Prostate gland (tissue), 2 donors: ENCODE data around the gene KLHL29. TPM values are rescaled to one million over a fixed set of nuclear protein-coding genes. Genes with fewer than 3 reads are reported as not detected.

ENCODE experiments used
- DNase-seq: peaks from one replicate; pipeline ENCODE4 v3.0.0-alpha.2; 2019; ENCODE audit warnings: low spot score
- H3K27ac ChIP-seq, 2 donors: fragments of 200-600 bp; sonication (generic); 2 replicates each; pipeline ENCODE4 v1.5.1; 2017 to 2019
- H3K27me3 ChIP-seq: fragments of 200-600 bp; sonication (generic); replicated peaks from 2 replicates; pipeline ENCODE4 v1.5.1; 2019; ENCODE audit not compliant: insufficient read depth
- H3K36me3 ChIP-seq, 2 donors: fragments of 200-600 bp; sonication (generic); 1 replicate in 1 of 2; 2 replicates in 1 of 2; pipeline versions ENCODE4 v1.5.1 to v1.8.1; 2017 to 2019
- H3K4me1 ChIP-seq: fragments of 200-600 bp; sonication (generic); replicated peaks from 2 replicates; pipeline ENCODE4 v1.5.1; 2019
- H3K4me3 ChIP-seq, 2 donors: fragments of 200-600 bp; sonication (generic); 2 replicates each; pipeline ENCODE4 v1.5.1; 2017 to 2019
- H3K9me3 ChIP-seq: fragments of 200-600 bp; sonication (generic); 2 replicates; pipeline ENCODE4 v1.5.1; 2017
- POLR2A ChIP-seq: fragments of 450-650 bp; IDR thresholded peaks from one replicate; pipeline ENCODE4 v1.6.1; 2016; ENCODE audit warnings: antibody characterized with exemption, mild to moderate bottlenecking
- POLR2AphosphoS5 ChIP-seq: sonication (generic); formaldehyde crosslinking; IDR thresholded peaks from one replicate; pipeline ENCODE4 v1.6.1; 2017; ENCODE audit warnings: antibody characterized with exemption
- WGBS: methylation state at CpG from one replicate; pipeline ENCODE4 v1.1.5; 2018; 5-methylcytosine and 5-hydroxymethylcytosine counted together
- intact Hi-C: fragments of 100-400 bp; cut with DNase I; formaldehyde crosslinking; loops from one replicate; pipeline ENCODE4 v1.14.2; 2022
- total RNA-seq, 2 donors: library from RNA; depleted of rRNA; stranded (reverse); fragments of >200 nt; gene quantifications; one replicate each; pipeline ENCODE4 v1.1.0, GENCODE V29; 2016
- TF ChIP-seq, protein P1 (sequence below), 4 experiments: fragments of 200-600 bp in 2 of 4; fragments of 450-650 bp in 2 of 4; sonication (generic) in 2 of 4; IDR thresholded peaks; 1 replicate in 3 of 4; 2 replicates in 1 of 4; pipeline ENCODE4 v1.5.1; 2016 to 2019; ENCODE audit warnings: antibody characterized with exemption in 4 of 4, mild to moderate bottlenecking in 2 of 4, moderate library complexity in 2 of 4

Gene KLHL29
- total RNA-seq, 2 donors from 2014 or later = 23.3 to 24.8 TPM

DNA sequence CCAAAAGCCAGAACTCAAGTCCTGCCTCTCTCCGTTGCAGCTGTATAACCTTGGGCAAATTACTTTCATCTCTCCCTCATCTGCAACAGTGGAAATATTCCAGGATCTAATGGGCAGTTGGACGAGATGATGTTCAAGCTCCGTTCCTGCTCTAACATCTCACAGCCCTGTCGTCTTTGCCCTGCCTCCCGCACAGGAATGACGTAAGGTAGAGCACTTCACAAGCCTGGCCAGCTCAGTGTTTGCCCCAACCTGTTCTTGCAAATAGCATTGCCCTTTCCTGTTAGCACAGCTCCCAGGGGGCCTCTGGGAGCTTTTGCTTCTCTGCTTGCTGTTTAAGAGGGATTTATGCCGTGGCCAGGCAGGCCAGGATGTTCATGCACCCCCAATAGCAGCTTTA, 107.9 kb downstream of the KLHL29 start:
- H3K4me3 ChIP-seq = peak overlapping the region in 1 of 2 donors; percentile 2
- no peaks in the 10 kb centered on the region for H3K36me3 ChIP-seq
- no peaks in the 10 kb centered on the region for H3K27me3 ChIP-seq
- no peaks in the 10 kb centered on the region for H3K9me3 ChIP-seq
- peak overlapping the region; percentile 26 to 36 for H3K27ac ChIP-seq
- DNase-seq = peak; percentile 81
- TF ChIP-seq POLR2A = peak; percentile 23
- peak; percentile 76 for TF ChIP-seq POLR2AphosphoS5
- TF ChIP-seq, protein P1, sequence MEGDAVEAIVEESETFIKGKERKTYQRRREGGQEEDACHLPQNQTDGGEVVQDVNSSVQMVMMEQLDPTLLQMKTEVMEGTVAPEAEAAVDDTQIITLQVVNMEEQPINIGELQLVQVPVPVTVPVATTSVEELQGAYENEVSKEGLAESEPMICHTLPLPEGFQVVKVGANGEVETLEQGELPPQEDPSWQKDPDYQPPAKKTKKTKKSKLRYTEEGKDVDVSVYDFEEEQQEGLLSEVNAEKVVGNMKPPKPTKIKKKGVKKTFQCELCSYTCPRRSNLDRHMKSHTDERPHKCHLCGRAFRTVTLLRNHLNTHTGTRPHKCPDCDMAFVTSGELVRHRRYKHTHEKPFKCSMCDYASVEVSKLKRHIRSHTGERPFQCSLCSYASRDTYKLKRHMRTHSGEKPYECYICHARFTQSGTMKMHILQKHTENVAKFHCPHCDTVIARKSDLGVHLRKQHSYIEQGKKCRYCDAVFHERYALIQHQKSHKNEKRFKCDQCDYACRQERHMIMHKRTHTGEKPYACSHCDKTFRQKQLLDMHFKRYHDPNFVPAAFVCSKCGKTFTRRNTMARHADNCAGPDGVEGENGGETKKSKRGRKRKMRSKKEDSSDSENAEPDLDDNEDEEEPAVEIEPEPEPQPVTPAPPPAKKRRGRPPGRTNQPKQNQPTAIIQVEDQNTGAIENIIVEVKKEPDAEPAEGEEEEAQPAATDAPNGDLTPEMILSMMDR (IDR thresholded peaks at IDR 0.05) = no peak
- H3K4me1 ChIP-seq = no peaks in the 10 kb centered on the region
- intact Hi-C loops = no loop called here
- 25% methylated on average over 7 of the region's 7 CpGs for WGBS

DNA sequence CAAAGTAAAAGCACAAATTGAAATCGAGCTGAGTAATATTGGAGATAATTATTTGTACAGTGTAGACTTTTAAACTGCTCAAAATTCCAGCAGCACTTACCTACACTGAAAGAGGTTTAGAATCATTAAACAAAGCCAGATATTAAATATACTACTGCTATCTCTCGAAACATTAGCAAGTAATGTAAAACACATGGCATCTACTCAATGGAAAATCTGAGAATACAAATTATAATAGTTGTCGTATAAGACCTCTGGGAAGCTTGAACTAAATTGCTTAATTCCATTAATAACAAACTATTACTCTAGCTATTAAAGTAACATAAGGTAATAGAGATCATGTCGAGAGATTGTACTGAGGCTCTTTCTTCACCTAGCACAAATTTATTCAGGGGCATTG, 108.9 kb downstream of the KLHL29 start:
- H3K4me3 ChIP-seq = no peak overlapping the region
- H3K36me3 ChIP-seq = no peaks in the 10 kb centered on the region
- 77% methylated on average over 4 of the region's 4 CpGs for WGBS
- H3K9me3 ChIP-seq = no peaks in the 10 kb centered on the region
- H3K27ac ChIP-seq = no peak overlapping the region
- no peaks in the 10 kb centered on the region for H3K27me3 ChIP-seq
- H3K4me1 ChIP-seq = no peaks in the 10 kb centered on the region
- TF ChIP-seq POLR2AphosphoS5 (no peak), POLR2A (no peak)
- TF ChIP-seq, protein P1 (IDR thresholded peaks at IDR 0.05) = no peak
- intact Hi-C loops = no loop called here
- no peak for DNase-seq

GRCh38 chr2:23494286-23494685, 109.3 kb downstream of the KLHL29 start:
- Histone ChIP-seq H3K36me3 (no peaks in the 10 kb centered on the region), H3K4me1 (no peaks in the 10 kb centered on the region), H3K27ac (no peak overlapping the region), H3K4me3 (no peak overlapping the region), H3K27me3 (no peaks in the 10 kb centered on the region), H3K9me3 (no peaks in the 10 kb centered on the region)
- TF ChIP-seq POLR2A (no peak), POLR2AphosphoS5 (no peak)
- TF ChIP-seq, protein P1 (IDR thresholded peaks at IDR 0.05) = no peak
- 69% methylated on average over 8 of the region's 8 CpGs for WGBS
- DNase-seq = no peak
- intact Hi-C loops = no loop called here

DNA sequence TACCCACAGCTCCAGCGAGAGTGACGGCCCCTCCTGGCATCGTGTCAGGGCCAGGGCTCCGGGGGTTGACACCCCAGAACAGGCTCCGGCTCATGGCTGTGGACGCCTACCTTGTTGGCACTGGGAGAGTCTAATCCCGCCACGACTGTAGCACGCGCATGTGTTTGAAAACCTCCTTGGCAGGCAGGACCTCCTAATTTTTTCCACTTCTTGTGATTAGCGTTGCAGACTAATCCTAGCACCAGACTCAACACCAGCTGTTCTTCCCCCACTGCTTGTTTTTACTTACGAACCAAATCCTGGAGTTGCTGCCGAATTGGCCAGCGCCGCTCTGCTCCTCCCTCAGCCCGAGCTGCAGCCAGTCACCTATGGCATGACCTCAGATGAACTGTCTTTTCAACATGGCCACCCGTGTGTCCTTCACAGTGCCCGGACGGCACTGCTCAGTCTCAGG, 110.7 kb downstream of the KLHL29 start:
- Histone ChIP-seq H3K27ac (no peak overlapping the region), H3K9me3 (no peaks in the 10 kb centered on the region), H3K36me3 (no peaks in the 10 kb centered on the region), H3K4me3 (no peak overlapping the region), H3K27me3 (no peaks in the 10 kb centered on the region), H3K4me1 (no peaks in the 10 kb centered on the region)
- DNase-seq = no peak
- TF ChIP-seq POLR2A (no peak), POLR2AphosphoS5 (no peak)
- TF ChIP-seq, protein P1 (IDR thresholded peaks at IDR 0.05) = no peak
- intact Hi-C loops = no loop called here
- 90% methylated on average over 19 of the region's 19 CpGs for WGBS

DNA sequence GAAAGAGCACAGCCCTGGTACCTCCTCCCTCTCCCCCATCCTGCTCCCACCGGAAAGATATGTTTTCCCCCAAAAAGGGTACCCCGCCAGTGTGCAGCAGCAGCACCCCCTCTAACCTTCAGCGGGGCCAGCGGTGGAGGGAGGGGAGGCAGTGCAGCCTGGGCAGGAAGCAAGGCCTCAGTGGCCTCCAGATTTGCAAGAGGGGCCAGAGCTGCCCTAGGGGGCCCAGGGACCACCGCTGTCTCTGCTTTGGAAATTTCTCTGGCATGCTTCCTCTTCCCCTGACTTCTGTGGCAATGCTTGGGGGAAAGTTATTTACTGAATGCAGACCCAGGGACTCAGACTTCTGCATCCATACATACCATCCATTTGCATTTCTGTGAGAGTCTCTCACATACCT, 111.5 kb downstream of the KLHL29 start:
- 82% methylated on average over 5 of the region's 5 CpGs for WGBS
- TF ChIP-seq, protein P1 (IDR thresholded peaks at IDR 0.05) = no peak
- TF ChIP-seq POLR2A (no peak), POLR2AphosphoS5 (no peak)
- Histone ChIP-seq H3K4me1 (no peaks in the 10 kb centered on the region), H3K27ac (no peak overlapping the region), H3K36me3 (no peaks in the 10 kb centered on the region), H3K27me3 (no peaks in the 10 kb centered on the region), H3K4me3 (no peak overlapping the region), H3K9me3 (no peaks in the 10 kb centered on the region)
- intact Hi-C loops = no loop called here
- DNase-seq = no peak
